SK-N-SH treated with all-trans-retinoic acid at 6 μM for 48 hours (cell line): ENCODE data around the gene POLR3K.

ENCODE experiments used
- ATAC-seq: fragments of 200-7000 bp; cut with Tn5 transposase; 3 replicates; pipeline ENCODE4 v1.9.1; 2020; ENCODE audit warnings: mild to moderate bottlenecking, moderate library complexity
- ARNTL ChIP-seq: fragments of 450-650 bp; formaldehyde crosslinking; IDR thresholded peaks from 2 replicates; pipeline ENCODE4 v1.5.0; 2020; ENCODE audit warnings: low read depth, mild to moderate bottlenecking, moderate library complexity, borderline replicate concordance
- BACH2 ChIP-seq: fragments of 250-450 bp; sonication (Bioruptor Pico); IDR thresholded peaks from 2 replicates; pipeline ENCODE4 v1.9.0; 2021; ENCODE audit warnings: mild to moderate bottlenecking, borderline replicate concordance
- CSDC2 ChIP-seq: fragments of 250-450 bp; sonication (Bioruptor Pico); IDR thresholded peaks from 2 replicates; pipeline ENCODE4 v1.5.0; 2020; ENCODE audit warnings: mild to moderate bottlenecking, moderate library complexity
- ESRRG ChIP-seq: fragments of 250-450 bp; sonication (Bioruptor Pico); IDR thresholded peaks from 2 replicates; pipeline ENCODE4 v1.6.1; 2021; ENCODE audit warnings: mild to moderate bottlenecking
- ISL1 ChIP-seq: fragments of 250-450 bp; sonication (Bioruptor Pico); IDR thresholded peaks from 2 replicates; pipeline ENCODE4 v2.1.2; 2022; ENCODE audit warnings: mild to moderate bottlenecking, moderate library complexity
- OSR1 ChIP-seq: fragments of 250-450 bp; sonication (Bioruptor Pico); IDR thresholded peaks from 2 replicates; pipeline ENCODE4 v1.8.0; 2022; ENCODE audit warnings: moderate library complexity, mild to moderate bottlenecking, inconsistent platforms
- PPARA ChIP-seq: fragments of 250-450 bp; sonication (Bioruptor Pico); IDR thresholded peaks from 2 replicates; pipeline ENCODE4 v1.5.0; 2020; ENCODE audit warnings: mild to moderate bottlenecking, borderline replicate concordance
- SNAI2 ChIP-seq: fragments of 250-450 bp; sonication (Bioruptor Pico); IDR thresholded peaks from 2 replicates; pipeline ENCODE4 v1.5.0; 2020; ENCODE audit warnings: mild to moderate bottlenecking, moderate library complexity
- TOX ChIP-seq: fragments of 250-450 bp; sonication (Bioruptor Pico); IDR thresholded peaks from 2 replicates; pipeline ENCODE4 v1.8.0; 2021; ENCODE audit warnings: mild to moderate bottlenecking, moderate library complexity, borderline replicate concordance
- ZC3H10 ChIP-seq: fragments of 250-450 bp; sonication (Bioruptor Pico); IDR thresholded peaks from 2 replicates; pipeline ENCODE4 v1.5.1; 2021; ENCODE audit warnings: mild to moderate bottlenecking, moderate library complexity
- ZFP3 ChIP-seq: fragments of 250-450 bp; sonication (Bioruptor Pico); IDR thresholded peaks from 2 replicates; pipeline ENCODE4 v1.5.0; 2020; ENCODE audit warnings: mild to moderate bottlenecking, moderate library complexity
- ZFP30 ChIP-seq: fragments of 450-650 bp; formaldehyde crosslinking; IDR thresholded peaks from 2 replicates; pipeline ENCODE4 v1.5.0; 2022; ENCODE audit warnings: mild to moderate bottlenecking, moderate library complexity
- ZNF565 ChIP-seq: fragments of 450-650 bp; formaldehyde crosslinking; conservative IDR thresholded peaks from 2 replicates; pipeline ENCODE4 v1.5.0; 2020; ENCODE audit warnings: low read depth, mild to moderate bottlenecking, moderate library complexity
- ZNF70 ChIP-seq: fragments of 450-650 bp; formaldehyde crosslinking; IDR thresholded peaks from 2 replicates; pipeline ENCODE4 v1.5.0; 2020; ENCODE audit warnings: mild to moderate bottlenecking, moderate library complexity
- ZNF8 ChIP-seq: fragments of 450-650 bp; formaldehyde crosslinking; IDR thresholded peaks from 2 replicates; pipeline ENCODE4 v1.5.0; 2020; ENCODE audit warnings: mild to moderate bottlenecking, moderate library complexity
- TF ChIP-seq, protein P1 (sequence below): fragments of 250-450 bp; sonication (Bioruptor Pico); IDR thresholded peaks from 2 replicates; pipeline ENCODE4 v1.8.0; 2021; ENCODE audit warnings: low read depth, mild to moderate bottlenecking, moderate library complexity, borderline replicate concordance
- TF ChIP-seq, protein P2 (sequence below): fragments of 250-450 bp; sonication (Bioruptor Pico); IDR thresholded peaks from 2 replicates; pipeline ENCODE4 v1.5.0; 2020; ENCODE audit warnings: mild to moderate bottlenecking, moderate library complexity
- TF ChIP-seq, protein P3 (sequence below): fragments of 250-450 bp; sonication (Bioruptor Pico); IDR thresholded peaks from 2 replicates; pipeline ENCODE4 v1.8.0; 2020; ENCODE audit warnings: mild to moderate bottlenecking, moderate library complexity, borderline replicate concordance
- TF ChIP-seq, protein P4 (sequence below): fragments of 250-450 bp; sonication (Bioruptor Pico); IDR thresholded peaks from 2 replicates; pipeline ENCODE4 v1.5.1; 2021; ENCODE audit warnings: mild to moderate bottlenecking, moderate library complexity

The POLR3K gene

DNA sequence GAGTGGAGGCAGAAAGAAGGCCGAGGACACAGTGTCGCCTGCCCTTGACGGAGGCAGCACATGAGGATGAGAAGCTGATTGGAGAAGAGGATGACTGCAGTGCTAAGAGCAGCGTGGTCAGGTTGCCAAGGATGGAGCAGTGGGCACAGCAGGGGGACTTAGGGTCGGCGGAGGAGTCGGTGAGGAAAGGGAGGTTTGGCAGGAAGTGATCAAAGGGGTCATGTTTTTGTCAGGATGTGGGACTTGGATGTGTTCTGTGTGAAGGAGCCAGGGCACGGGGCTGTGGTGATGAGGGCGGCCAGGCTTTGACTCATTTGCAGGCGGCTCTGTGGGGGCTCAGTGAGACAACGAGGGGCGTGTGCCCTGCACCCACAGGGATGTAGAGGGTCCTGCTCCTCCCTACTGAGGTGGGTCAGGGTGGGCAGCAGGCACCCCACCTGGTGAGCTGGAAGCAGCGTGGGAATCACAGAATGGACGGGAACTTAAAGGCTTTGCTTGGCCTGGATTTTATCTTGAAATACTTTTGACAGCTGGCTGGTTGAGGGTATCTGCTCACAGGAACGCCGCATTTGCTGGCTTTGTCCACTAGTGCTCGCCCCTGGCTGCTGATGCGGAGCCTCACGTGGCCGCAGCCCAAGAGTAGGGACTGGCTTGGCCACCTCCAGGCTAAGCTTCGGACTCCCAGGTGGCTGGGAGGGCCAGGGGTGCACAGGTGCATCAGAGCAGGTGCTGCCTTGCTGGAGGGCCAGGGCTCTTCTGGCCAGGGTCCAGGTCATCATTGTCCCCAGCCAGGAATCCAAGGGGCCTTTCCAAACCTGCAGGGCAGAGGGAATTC, 30.6 kb upstream of the POLR3K start (continued):
- TF ChIP-seq ZNF565 (CRISPR knock-in tag) = no peak
- TF ChIP-seq, protein P1, sequence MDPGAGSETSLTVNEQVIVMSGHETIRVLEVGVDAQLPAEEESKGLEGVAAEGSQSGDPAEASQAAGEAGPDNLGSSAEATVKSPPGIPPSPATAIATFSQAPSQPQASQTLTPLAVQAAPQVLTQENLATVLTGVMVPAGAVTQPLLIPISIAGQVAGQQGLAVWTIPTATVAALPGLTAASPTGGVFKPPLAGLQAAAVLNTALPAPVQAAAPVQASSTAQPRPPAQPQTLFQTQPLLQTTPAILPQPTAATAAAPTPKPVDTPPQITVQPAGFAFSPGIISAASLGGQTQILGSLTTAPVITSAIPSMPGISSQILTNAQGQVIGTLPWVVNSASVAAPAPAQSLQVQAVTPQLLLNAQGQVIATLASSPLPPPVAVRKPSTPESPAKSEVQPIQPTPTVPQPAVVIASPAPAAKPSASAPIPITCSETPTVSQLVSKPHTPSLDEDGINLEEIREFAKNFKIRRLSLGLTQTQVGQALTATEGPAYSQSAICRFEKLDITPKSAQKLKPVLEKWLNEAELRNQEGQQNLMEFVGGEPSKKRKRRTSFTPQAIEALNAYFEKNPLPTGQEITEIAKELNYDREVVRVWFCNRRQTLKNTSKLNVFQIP (CRISPR knock-in tag) = no peak
- no peak for TF ChIP-seq ESRRG (CRISPR knock-in tag)
- no peak for TF ChIP-seq BACH2 (CRISPR knock-in tag)
- TF ChIP-seq ZFP30 (CRISPR knock-in tag) = no peak

DNA sequence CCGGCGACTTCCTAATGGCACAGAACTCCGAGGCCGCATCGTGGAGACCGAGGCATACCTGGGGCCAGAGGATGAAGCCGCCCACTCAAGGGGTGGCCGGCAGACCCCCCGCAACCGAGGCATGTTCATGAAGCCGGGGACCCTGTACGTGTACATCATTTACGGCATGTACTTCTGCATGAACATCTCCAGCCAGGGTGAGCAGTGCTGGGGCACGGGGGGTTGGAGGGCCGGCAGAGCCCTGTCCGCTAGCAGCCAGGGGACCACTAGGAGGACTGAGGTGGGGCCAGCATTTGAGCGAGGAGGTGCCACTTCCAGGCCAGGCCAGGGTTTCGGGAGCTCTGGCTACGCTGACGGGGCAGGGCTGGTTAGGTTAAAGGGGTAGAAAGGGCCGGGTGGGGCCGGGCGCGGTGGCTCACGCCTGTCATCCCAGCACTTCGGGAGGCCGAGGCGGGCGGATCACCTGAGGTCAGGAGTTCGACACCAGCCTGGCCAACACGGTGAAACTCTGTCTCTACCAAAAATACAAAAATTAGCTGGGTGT, 29.7 kb upstream of the POLR3K start:
- ATAC-seq = no peak
- TF ChIP-seq PPARA (CRISPR knock-in tag) = no peak
- TF ChIP-seq TOX (CRISPR knock-in tag) = no peak
- TF ChIP-seq, protein P1 (CRISPR knock-in tag) = no peak
- TF ChIP-seq ZFP3 (CRISPR knock-in tag) = no peak
- TF ChIP-seq, protein P2, sequence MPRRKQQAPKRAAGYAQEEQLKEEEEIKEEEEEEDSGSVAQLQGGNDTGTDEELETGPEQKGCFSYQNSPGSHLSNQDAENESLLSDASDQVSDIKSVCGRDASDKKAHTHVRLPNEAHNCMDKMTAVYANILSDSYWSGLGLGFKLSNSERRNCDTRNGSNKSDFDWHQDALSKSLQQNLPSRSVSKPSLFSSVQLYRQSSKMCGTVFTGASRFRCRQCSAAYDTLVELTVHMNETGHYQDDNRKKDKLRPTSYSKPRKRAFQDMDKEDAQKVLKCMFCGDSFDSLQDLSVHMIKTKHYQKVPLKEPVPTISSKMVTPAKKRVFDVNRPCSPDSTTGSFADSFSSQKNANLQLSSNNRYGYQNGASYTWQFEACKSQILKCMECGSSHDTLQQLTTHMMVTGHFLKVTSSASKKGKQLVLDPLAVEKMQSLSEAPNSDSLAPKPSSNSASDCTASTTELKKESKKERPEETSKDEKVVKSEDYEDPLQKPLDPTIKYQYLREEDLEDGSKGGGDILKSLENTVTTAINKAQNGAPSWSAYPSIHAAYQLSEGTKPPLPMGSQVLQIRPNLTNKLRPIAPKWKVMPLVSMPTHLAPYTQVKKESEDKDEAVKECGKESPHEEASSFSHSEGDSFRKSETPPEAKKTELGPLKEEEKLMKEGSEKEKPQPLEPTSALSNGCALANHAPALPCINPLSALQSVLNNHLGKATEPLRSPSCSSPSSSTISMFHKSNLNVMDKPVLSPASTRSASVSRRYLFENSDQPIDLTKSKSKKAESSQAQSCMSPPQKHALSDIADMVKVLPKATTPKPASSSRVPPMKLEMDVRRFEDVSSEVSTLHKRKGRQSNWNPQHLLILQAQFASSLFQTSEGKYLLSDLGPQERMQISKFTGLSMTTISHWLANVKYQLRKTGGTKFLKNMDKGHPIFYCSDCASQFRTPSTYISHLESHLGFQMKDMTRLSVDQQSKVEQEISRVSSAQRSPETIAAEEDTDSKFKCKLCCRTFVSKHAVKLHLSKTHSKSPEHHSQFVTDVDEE (CRISPR knock-in tag) = no peak
- TF ChIP-seq ARNTL = no peak
- TF ChIP-seq SNAI2 = no peak
- TF ChIP-seq, protein P3, sequence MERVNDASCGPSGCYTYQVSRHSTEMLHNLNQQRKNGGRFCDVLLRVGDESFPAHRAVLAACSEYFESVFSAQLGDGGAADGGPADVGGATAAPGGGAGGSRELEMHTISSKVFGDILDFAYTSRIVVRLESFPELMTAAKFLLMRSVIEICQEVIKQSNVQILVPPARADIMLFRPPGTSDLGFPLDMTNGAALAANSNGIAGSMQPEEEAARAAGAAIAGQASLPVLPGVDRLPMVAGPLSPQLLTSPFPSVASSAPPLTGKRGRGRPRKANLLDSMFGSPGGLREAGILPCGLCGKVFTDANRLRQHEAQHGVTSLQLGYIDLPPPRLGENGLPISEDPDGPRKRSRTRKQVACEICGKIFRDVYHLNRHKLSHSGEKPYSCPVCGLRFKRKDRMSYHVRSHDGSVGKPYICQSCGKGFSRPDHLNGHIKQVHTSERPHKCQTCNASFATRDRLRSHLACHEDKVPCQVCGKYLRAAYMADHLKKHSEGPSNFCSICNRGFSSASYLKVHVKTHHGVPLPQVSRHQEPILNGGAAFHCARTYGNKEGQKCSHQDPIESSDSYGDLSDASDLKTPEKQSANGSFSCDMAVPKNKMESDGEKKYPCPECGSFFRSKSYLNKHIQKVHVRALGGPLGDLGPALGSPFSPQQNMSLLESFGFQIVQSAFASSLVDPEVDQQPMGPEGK (CRISPR knock-in tag) = no peak
- TF ChIP-seq BACH2 (CRISPR knock-in tag) = no peak
- no peak for TF ChIP-seq ZNF8 (CRISPR knock-in tag)
- no peak for TF ChIP-seq ISL1 (CRISPR knock-in tag)
- TF ChIP-seq ZNF565 (CRISPR knock-in tag) = no peak
- TF ChIP-seq ESRRG (CRISPR knock-in tag) = no peak
- TF ChIP-seq CSDC2 = no peak
- no peak for TF ChIP-seq ZC3H10 (CRISPR knock-in tag)
- TF ChIP-seq OSR1 (CRISPR knock-in tag) = no peak

DNA sequence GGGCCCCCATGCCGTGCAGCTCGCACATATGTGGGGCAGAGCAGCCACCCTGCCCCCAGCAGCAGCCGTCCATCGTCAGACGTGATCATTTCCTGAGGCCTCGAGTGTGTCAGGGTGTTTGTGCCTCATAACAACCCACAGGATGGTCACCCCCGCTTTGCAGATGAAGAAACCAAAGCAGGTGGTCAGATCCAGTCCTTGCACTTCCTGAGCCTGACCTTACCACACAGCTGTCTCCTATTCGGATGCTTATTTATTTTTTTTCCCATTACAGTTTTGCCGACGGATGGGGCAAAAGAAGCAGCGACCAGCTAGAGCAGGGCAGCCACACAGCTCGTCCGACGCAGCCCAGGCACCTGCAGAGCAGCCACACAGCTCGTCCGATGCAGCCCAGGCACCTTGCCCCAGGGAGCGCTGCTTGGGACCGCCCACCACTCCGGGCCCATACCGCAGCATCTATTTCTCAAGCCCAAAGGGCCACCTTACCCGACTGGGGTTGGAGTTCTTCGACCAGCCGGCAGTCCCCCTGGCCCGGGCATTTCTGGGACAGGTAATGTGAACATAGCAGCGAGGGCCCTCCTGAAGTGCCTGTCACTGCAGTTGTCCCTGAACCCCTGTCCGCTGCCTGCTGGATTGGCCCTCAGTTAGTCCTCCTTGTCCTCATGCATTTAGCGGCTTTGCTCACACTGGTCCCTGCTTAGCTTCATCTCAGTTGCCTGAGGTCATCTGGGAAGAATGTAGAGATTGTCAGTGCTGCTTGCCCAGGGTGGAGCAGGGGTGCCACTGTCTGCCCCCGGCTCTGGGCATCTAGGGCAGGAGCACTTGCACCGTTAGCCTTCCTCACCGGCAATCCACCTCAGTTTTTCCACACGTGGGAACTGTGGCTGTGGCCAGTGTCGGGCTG, 26.0 kb upstream of the POLR3K start:
- no peak for ATAC-seq
- TF ChIP-seq ESRRG (CRISPR knock-in tag) = no peak
- TF ChIP-seq, protein P4, sequence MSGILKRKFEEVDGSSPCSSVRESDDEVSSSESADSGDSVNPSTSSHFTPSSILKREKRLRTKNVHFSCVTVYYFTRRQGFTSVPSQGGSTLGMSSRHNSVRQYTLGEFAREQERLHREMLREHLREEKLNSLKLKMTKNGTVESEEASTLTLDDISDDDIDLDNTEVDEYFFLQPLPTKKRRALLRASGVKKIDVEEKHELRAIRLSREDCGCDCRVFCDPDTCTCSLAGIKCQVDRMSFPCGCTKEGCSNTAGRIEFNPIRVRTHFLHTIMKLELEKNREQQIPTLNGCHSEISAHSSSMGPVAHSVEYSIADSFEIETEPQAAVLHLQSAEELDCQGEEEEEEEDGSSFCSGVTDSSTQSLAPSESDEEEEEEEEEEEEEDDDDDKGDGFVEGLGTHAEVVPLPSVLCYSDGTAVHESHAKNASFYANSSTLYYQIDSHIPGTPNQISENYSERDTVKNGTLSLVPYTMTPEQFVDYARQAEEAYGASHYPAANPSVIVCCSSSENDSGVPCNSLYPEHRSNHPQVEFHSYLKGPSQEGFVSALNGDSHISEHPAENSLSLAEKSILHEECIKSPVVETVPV (CRISPR knock-in tag) = no peak
- TF ChIP-seq, protein P2 (CRISPR knock-in tag) = no peak
- no peak for TF ChIP-seq ZNF70
- TF ChIP-seq SNAI2 = no peak
